ENCODE data around the gene SNX21. TPM values are rescaled to one million over a fixed set of nuclear protein-coding genes. Genes with fewer than 3 reads are reported as not detected.
A peak's percentile ranks its signal among the peaks of the same experiment; 100 is the strongest.

The SNX21 gene
- total RNA-seq (10 to 100 TPM; 30.9 to 34.4 TPM), polyA plus RNA-seq (10 to 100 TPM; 15.9 to 16.2 TPM)
- long read RNA-seq, donor 1, partial matches to known transcripts: 5 of 29 reads
- long read RNA-seq, donor 1, other reads (novel, unspliced or antisense): 17 of 29 reads
- long read RNA-seq, donor 2, partial matches to known transcripts: 0 of 2 reads
- long read RNA-seq, donor 2, other reads (novel, unspliced or antisense): 0 of 2 reads
- long read RNA-seq, donor 3, partial matches to known transcripts: 0 of 1 reads
- long read RNA-seq, donor 3, other reads (novel, unspliced or antisense): 0 of 1 reads
- long read RNA-seq, donor 4: 0 reads
- long read RNA-seq, donor 5, partial matches to known transcripts: 5 of 20 reads
- long read RNA-seq, donor 5, other reads (novel, unspliced or antisense): 6 of 20 reads

- no peak for TF ChIP-seq CTCF (IDR thresholded peaks at IDR 0.05; ENCODE audit: control extremely low read depth, extremely low read depth)
- Histone ChIP-seq H3K27me3 (ENCODE audit: control insufficient read depth in 3 of 3, insufficient read depth in 3 of 3, low read length in 2 of 3) (no peaks in the 10 kb centered on the region), H3K4me3 (peak within 1 kb of the TSS; percentile 60), H3K36me3 (ENCODE audit: control insufficient read depth in 4 of 4, insufficient read depth in 4 of 4, low read length in 4 of 4) (peaks cover 0 to 13% (median 4%) of the 10 kb centered on the region in 4 donors), H3K9me3 (ENCODE audit: control insufficient read depth in 4 of 4, insufficient read depth in 3 of 4, low read length in 3 of 4) (no peaks in the 10 kb centered on the region), H3K4me1 (ENCODE audit: control insufficient read depth in 5 of 5, insufficient read depth in 5 of 5, low read length in 5 of 5) (peaks cover 9 to 31% (median 12%) of the 10 kb centered on the region in 5 donors), H3K9ac (ENCODE audit: insufficient read depth in 1 of 2, low read length in 2 of 2) (peak within 1 kb of the TSS; percentile 69 to 91), H3K27ac (ENCODE audit: low read depth in 1 of 2, low read length in 1 of 2) (peak within 1 kb of the TSS; percentile 90 to 97)
- ATAC-seq (ENCODE audit: insufficient read depth, low FRiP score) (peak; percentile 89), DNase-seq (peak; percentile 94 to 97 (median 95))
- 5 to 7% methylated on average over 21 to 35 of the region's 35 CpGs for WGBS, 2 donors
These were observed at the start of gene SNX21 for GRCh38 chr20:45833030-45833882. SNX21 (plus strand) TSS chr20:45833799; CDS start chr20:45833920, 121 bp downstream.

GRCh38 chr20:45788351-45788750 lies 45.2 kb upstream of the SNX21 start:
- no peak overlapping the region for H3K9ac ChIP-seq (ENCODE audit: insufficient read depth in 1 of 2, low read length in 2 of 2)
- H3K4me3 ChIP-seq: no peak overlapping the region
- TF ChIP-seq CTCF (IDR thresholded peaks at IDR 0.05; ENCODE audit: control extremely low read depth, extremely low read depth): no peak
- no peaks in the 10 kb centered on the region for H3K27me3 ChIP-seq (ENCODE audit: control insufficient read depth in 3 of 3, insufficient read depth in 3 of 3, low read length in 2 of 3)
- DNase-seq (no peak), ATAC-seq (ENCODE audit: insufficient read depth, low FRiP score) (no peak)
- peaks cover 0 to 4% (median 0%) of the 10 kb centered on the region in 4 donors for H3K36me3 ChIP-seq (ENCODE audit: control insufficient read depth in 4 of 4, insufficient read depth in 4 of 4, low read length in 4 of 4)
- no peaks in the 10 kb centered on the region for H3K9me3 ChIP-seq (ENCODE audit: control insufficient read depth in 4 of 4, insufficient read depth in 3 of 4, low read length in 3 of 4)
- no peak overlapping the region for H3K27ac ChIP-seq (ENCODE audit: low read depth in 1 of 2, low read length in 1 of 2)
- H3K4me1 ChIP-seq (ENCODE audit: control insufficient read depth in 5 of 5, insufficient read depth in 5 of 5, low read length in 5 of 5): peaks cover 0 to 9% (median 7%) of the 10 kb centered on the region in 5 donors
- WGBS, 2 donors: 59 to 63% methylated on average over 3 of the region's 3 CpGs

- peak; percentile 3 for ATAC-seq (ENCODE audit: insufficient read depth, low FRiP score)
- TF ChIP-seq CTCF (IDR thresholded peaks at IDR 0.05; ENCODE audit: control extremely low read depth, extremely low read depth): no peak
- Histone ChIP-seq H3K4me1 (ENCODE audit: control insufficient read depth in 5 of 5, insufficient read depth in 5 of 5, low read length in 5 of 5) (peaks cover 0 to 8% (median 4%) of the 10 kb centered on the region in 5 donors), H3K9me3 (ENCODE audit: control insufficient read depth in 4 of 4, insufficient read depth in 3 of 4, low read length in 3 of 4) (no peaks in the 10 kb centered on the region), H3K27ac (ENCODE audit: low read depth in 1 of 2, low read length in 1 of 2) (peak overlapping the region; percentile 90 to 96), H3K9ac (ENCODE audit: insufficient read depth in 1 of 2, low read length in 2 of 2) (peak overlapping the region; percentile 71 to 88), H3K4me3 (peak overlapping the region; percentile 82), H3K36me3 (ENCODE audit: control insufficient read depth in 4 of 4, insufficient read depth in 4 of 4, low read length in 4 of 4) (peaks cover 12 to 23% (median 17%) of the 10 kb centered on the region in 4 donors), H3K27me3 (ENCODE audit: control insufficient read depth in 3 of 3, insufficient read depth in 3 of 3, low read length in 2 of 3) (no peaks in the 10 kb centered on the region)
- DNase-seq: no peak
- 12 to 19% methylated on average over 19 of the region's 19 CpGs for whole genome bisulfite sequencing, 2 donors
These were observed 41.1 kb upstream of the SNX21 start for GRCh38 chr20:45792317-45793118.
